Cardiac fibroblast (primary cell): ENCODE data around the gene TMEM260.

ENCODE experiments used
- DNase-seq, 2 donors: peaks; one replicate each; pipeline versions ENCODE4 v3.0.0 to v3.0.0-alpha.2; 2010; ENCODE audit warnings: low read depth in 2 of 2
- H3K4me3 ChIP-seq, 2 donors: replicated peaks in 1 of 2; 1 replicate in 1 of 2; 2 replicates in 1 of 2; pipeline ENCODE4 v1.5.1; 2011; ENCODE audit warnings: low read depth in 2 of 2, low read length in 2 of 2, mild to moderate bottlenecking in 2 of 2, moderate library complexity in 1 of 2
- TF ChIP-seq, protein P1 (sequence below): IDR thresholded peaks from one replicate; pipeline ENCODE4 v1.5.1; 2011; ENCODE audit warnings: low read depth, mild to moderate bottlenecking, low read length, inconsistent platforms

The TMEM260 gene

DNA sequence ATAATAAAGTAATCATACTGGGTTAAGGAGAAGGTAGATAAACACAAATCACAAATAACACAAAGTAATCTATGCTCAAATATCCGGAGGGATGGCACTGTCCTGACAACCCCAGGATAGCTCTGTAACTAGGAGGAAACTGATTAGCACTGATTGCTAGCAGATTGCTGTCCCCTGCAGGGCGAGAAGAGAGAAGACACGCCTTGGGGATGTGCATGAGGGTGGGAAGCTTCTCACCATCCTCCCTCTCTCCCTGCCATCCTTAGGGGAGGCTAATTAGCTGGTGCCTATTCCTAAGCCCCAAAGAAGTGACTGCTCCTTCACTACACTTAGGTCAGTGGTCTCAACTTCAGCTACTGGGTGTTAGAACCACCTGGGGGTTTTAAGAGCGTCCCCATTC lies 27.0 kb upstream of the TMEM260 start:
- TF ChIP-seq, protein P1, sequence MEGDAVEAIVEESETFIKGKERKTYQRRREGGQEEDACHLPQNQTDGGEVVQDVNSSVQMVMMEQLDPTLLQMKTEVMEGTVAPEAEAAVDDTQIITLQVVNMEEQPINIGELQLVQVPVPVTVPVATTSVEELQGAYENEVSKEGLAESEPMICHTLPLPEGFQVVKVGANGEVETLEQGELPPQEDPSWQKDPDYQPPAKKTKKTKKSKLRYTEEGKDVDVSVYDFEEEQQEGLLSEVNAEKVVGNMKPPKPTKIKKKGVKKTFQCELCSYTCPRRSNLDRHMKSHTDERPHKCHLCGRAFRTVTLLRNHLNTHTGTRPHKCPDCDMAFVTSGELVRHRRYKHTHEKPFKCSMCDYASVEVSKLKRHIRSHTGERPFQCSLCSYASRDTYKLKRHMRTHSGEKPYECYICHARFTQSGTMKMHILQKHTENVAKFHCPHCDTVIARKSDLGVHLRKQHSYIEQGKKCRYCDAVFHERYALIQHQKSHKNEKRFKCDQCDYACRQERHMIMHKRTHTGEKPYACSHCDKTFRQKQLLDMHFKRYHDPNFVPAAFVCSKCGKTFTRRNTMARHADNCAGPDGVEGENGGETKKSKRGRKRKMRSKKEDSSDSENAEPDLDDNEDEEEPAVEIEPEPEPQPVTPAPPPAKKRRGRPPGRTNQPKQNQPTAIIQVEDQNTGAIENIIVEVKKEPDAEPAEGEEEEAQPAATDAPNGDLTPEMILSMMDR: no peak
- DNase-seq: no peak
- H3K4me3 ChIP-seq: no peak overlapping the region

DNA sequence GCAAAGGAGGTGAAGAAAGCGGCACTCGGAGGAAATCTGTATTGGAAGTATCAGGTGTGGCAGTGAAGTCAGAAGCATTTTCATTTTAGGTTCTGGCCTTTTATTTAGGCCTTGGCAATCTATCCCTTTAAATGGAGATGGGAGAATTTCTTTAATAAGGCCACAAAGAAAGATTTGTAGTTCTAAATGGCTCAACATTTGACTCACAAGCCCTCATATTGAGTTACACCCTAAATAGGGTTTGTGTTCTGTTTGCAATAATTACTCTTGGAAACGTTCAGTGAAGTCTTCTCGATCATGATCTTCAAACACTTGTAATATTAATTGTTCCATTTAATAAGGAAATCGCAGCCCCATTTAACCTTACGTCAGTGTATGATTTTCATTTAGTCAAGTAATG lies 25.3 kb upstream of the TMEM260 start:
- no peak for DNase-seq
- no peak overlapping the region for H3K4me3 ChIP-seq
- TF ChIP-seq, protein P1: no peak

DNA sequence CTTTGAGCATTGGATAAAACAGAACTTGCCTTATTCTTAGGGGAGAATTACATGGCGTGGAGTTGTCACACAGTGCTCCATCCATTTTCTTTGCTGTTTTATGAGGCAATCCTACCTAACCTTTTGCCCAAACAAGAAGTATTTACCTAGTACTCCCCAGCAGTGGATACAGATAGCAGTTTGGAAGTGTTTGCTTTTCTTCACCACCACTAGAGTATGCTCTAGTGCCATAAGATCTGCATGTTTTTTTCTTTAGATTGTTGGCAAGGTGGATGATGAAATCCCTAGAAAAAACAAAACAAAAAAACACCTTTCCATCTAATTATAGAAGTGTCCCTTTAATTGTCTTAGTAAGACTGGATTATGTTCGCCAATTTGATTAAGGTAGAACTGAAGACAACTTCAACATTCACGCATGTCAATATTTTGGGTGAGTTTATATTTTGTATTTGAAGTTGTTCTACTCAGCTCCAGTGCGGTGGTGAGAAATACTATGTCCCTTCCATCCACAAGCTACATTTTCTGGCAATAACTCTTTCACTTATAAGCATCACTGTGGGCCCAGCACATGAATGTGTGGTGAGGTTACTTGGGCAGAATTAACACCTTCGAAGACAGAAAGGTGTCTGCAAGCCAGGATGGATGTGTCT lies 23.6 kb upstream of the TMEM260 start:
- DNase-seq: peak; percentile 55 to 60
- TF ChIP-seq, protein P1: peak; percentile 66
- no peak overlapping the region for H3K4me3 ChIP-seq

DNA sequence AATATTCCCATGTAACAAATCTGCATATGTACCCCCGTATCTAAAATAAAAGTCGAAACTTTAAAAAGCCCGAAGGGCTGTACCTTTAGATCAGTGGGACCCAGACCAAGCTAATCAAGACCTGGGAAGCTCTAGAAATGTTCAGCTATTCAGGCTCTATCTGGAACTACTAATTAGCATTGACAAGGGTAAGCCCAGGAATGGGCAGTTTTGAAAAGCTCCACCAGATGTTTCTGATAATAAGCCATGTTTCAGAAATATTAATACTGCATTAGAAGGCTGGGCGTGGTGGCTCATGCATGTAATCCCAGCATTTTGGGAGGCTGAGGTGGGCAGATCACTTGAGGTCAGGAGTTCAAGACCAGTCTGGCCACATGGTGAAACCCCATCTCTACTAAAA lies 20.4 kb upstream of the TMEM260 start:
- TF ChIP-seq, protein P1: no peak
- DNase-seq: no peak
- no peak overlapping the region for H3K4me3 ChIP-seq

DNA sequence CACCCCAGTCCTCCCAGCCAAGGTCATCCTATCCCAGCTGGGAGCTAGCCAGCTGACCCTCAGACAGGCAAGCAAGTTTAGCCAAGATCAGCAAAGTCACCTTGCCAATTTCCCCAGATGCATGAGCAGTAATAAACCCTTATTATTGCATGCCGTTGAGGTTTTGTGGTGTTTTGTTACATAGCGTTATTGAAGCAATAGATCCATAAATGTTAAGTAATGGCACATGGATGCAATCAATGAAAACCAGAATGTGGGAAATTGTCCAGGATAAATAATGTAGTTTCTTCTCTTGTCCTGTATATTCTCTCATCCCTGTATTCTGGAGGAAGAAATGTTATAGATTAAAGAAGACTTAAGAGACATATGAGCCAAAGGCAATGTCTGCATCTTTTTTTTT lies 18.0 kb upstream of the TMEM260 start:
- H3K4me3 ChIP-seq: no peak overlapping the region
- no peak for DNase-seq
- TF ChIP-seq, protein P1: no peak

DNA sequence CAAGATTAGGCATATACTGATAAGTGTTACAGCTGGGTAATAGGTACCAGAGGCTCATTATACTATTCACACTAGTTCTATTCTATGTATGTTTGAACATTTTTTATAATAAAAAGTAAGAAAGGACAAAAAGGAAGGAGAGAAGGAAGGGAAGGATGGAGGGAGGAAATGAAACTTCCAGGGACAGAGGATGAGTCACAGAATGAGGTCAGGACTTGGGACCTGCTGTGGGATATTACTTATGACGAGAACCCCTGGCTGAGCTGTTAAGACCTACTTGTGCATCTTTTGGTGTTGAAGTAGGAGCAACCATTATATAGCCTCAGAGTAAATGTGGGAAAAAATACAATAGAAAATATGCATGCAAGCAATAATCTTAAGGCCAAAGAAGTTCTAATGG lies 16.7 kb upstream of the TMEM260 start:
- H3K4me3 ChIP-seq: no peak overlapping the region
- TF ChIP-seq, protein P1: no peak
- DNase-seq: no peak

- TF ChIP-seq, protein P1: no peak
- no peak overlapping the region for H3K4me3 ChIP-seq
- peak in 1 of 2 donors; percentile 25 for DNase-seq
Measured at GRCh38 chr14:56569174-56569573, 10.4 kb upstream of the TMEM260 start.
